KMS-11 (cell line): ENCODE data around the gene RFTN1.

Experiments used
- H2AFZ ChIP-seq: fragments of 200-600 bp; sonication (generic); 2 replicates; pipeline ENCODE4 v1.6.1; 2016; ENCODE audit warnings: antibody characterized with exemption, mixed run types, low read depth
- H3K27ac ChIP-seq: fragments of 200-600 bp; sonication (generic); 2 replicates; pipeline ENCODE4 v1.6.1; 2016; ENCODE audit warnings: mild to moderate bottlenecking, mixed run types
- H3K27me3 ChIP-seq: fragments of 200-600 bp; sonication (generic); 2 replicates; pipeline ENCODE4 v1.6.1; 2017; ENCODE audit warnings: mild to moderate bottlenecking, low read depth, mixed run types, moderate library complexity; ENCODE audit not compliant: insufficient read depth
- H3K36me3 ChIP-seq: fragments of 200-600 bp; sonication (generic); 2 replicates; pipeline ENCODE4 v1.6.1; 2017; ENCODE audit warnings: mild to moderate bottlenecking, mixed run types; ENCODE audit not compliant: insufficient read depth
- H3K4me1 ChIP-seq: fragments of 200-600 bp; sonication (generic); 2 replicates; pipeline ENCODE4 v1.6.1; 2016; ENCODE audit warnings: mild to moderate bottlenecking, low read depth, mixed run types; ENCODE audit not compliant: poor library complexity, severe bottlenecking
- H3K4me2 ChIP-seq: fragments of 200-600 bp; sonication (generic); 2 replicates; pipeline ENCODE4 v1.7.0; 2016; ENCODE audit warnings: mild to moderate bottlenecking, mixed run types
- H3K4me3 ChIP-seq: fragments of 200-600 bp; sonication (generic); IDR thresholded peaks from 2 replicates; pipeline ENCODE4 v1.6.1; 2017; ENCODE audit warnings: low read depth, low read length, mixed read lengths; ENCODE audit not compliant: insufficient read depth
- H3K79me2 ChIP-seq: fragments of 200-600 bp; sonication (generic); 2 replicates; pipeline ENCODE4 v1.6.1; 2016; ENCODE audit warnings: low read depth, mixed run types; ENCODE audit not compliant: insufficient read depth
- H3K9ac ChIP-seq: fragments of 200-600 bp; sonication (generic); 2 replicates; pipeline ENCODE4 v1.6.1; 2016; ENCODE audit warnings: mild to moderate bottlenecking, mixed run types
- H4K20me1 ChIP-seq: fragments of 200-600 bp; sonication (generic); 2 replicates; pipeline ENCODE4 v1.6.1; 2016; ENCODE audit warnings: mild to moderate bottlenecking, mixed run types; ENCODE audit not compliant: insufficient read depth
- TF ChIP-seq, protein P1 (sequence below): fragments of 200-600 bp; sonication (generic); conservative IDR thresholded peaks from 2 replicates; pipeline ENCODE4 v1.6.1; 2017; ENCODE audit warnings: low read depth, mild to moderate bottlenecking, antibody characterized with exemption, low read length, moderate library complexity, mixed read lengths

RFTN1 gene

DNA sequence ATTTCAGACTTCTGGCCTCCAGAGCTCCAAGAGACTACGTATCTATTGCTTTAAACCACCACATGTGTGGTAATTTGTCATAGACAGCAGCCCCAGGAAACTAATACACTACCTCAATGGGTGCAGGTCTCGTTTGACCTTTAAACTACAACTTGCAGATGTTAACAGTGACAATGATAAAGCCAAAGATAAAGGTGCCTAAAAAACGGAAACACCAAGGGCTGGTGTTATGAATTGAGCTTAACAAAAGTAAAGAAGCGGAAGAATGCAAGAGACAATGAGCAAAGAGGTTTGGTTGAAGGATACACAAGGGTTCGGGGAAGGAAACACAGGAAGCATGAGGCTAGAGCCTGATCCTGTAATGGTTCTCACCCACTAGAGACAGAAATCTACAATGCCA is 50.8 kb downstream of the RFTN1 start:
- no peaks in the 10 kb centered on the region for H3K27me3 ChIP-seq
- H3K4me1 ChIP-seq: no peaks in the 10 kb centered on the region
- no peak overlapping the region for H3K4me2 ChIP-seq
- no peak overlapping the region for H3K4me3 ChIP-seq
- H3K9ac ChIP-seq: no peak overlapping the region
- no peaks in the 10 kb centered on the region for H3K36me3 ChIP-seq
- no peaks in the 10 kb centered on the region for H4K20me1 ChIP-seq
- H2AFZ ChIP-seq: no peak overlapping the region
- TF ChIP-seq, protein P1, sequence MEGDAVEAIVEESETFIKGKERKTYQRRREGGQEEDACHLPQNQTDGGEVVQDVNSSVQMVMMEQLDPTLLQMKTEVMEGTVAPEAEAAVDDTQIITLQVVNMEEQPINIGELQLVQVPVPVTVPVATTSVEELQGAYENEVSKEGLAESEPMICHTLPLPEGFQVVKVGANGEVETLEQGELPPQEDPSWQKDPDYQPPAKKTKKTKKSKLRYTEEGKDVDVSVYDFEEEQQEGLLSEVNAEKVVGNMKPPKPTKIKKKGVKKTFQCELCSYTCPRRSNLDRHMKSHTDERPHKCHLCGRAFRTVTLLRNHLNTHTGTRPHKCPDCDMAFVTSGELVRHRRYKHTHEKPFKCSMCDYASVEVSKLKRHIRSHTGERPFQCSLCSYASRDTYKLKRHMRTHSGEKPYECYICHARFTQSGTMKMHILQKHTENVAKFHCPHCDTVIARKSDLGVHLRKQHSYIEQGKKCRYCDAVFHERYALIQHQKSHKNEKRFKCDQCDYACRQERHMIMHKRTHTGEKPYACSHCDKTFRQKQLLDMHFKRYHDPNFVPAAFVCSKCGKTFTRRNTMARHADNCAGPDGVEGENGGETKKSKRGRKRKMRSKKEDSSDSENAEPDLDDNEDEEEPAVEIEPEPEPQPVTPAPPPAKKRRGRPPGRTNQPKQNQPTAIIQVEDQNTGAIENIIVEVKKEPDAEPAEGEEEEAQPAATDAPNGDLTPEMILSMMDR: no peak
- no peak overlapping the region for H3K27ac ChIP-seq
- H3K79me2 ChIP-seq: no peaks in the 10 kb centered on the region

- TF ChIP-seq, protein P1: no peak
- Histone ChIP-seq H3K4me3 (no peak overlapping the region), H3K36me3 (no peaks in the 10 kb centered on the region), H3K27ac (no peak overlapping the region), H3K79me2 (no peaks in the 10 kb centered on the region), H4K20me1 (no peaks in the 10 kb centered on the region), H3K9ac (no peak overlapping the region), H3K4me2 (no peak overlapping the region), H3K27me3 (no peaks in the 10 kb centered on the region), H3K4me1 (no peaks in the 10 kb centered on the region), H2AFZ (no peak overlapping the region)
Observed at GRCh38 chr3:16461463-16462245, 51.8 kb downstream of the RFTN1 start.

GRCh38 chr3:16460886-16461285 is 52.6 kb downstream of the RFTN1 start:
- Histone ChIP-seq H3K9ac (no peak overlapping the region), H2AFZ (no peak overlapping the region), H3K4me3 (no peak overlapping the region), H3K4me2 (no peak overlapping the region), H4K20me1 (no peaks in the 10 kb centered on the region), H3K4me1 (no peaks in the 10 kb centered on the region), H3K27ac (no peak overlapping the region), H3K36me3 (no peaks in the 10 kb centered on the region), H3K79me2 (no peaks in the 10 kb centered on the region), H3K27me3 (no peaks in the 10 kb centered on the region)
- TF ChIP-seq, protein P1: no peak

DNA sequence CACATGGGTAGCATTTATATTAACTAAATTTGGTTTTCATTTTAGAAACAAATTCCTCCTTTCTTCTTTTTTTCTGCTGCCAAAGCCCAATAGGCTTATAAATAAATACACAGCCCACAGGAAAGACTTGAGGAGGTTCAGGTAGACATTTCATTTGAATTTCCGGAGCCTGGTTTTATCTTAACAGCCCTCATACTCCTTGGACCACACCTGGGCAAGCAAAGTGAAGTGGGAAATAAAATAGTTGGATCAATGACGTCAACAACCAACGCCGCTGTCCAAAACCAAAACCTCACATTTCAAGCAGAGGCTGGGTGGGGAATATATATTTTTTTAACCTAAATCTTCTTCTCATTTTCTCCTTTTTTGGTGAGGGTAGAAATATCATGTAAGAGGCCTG is 53.2 kb downstream of the RFTN1 start:
- Histone ChIP-seq H3K9ac (no peak overlapping the region), H3K4me2 (no peak overlapping the region), H2AFZ (no peak overlapping the region), H4K20me1 (no peaks in the 10 kb centered on the region), H3K79me2 (no peaks in the 10 kb centered on the region), H3K27me3 (no peaks in the 10 kb centered on the region), H3K4me1 (no peaks in the 10 kb centered on the region), H3K4me3 (no peak overlapping the region), H3K36me3 (no peaks in the 10 kb centered on the region), H3K27ac (no peak overlapping the region)
- TF ChIP-seq, protein P1: no peak
